Medulla oblongata (tissue), 1 donor: Measurements from ENCODE around the gene DNAH7.

ENCODE experiments used
- DNase-seq: peaks from one replicate; pipeline ENCODE4 v3.0.0-alpha.2; 2015; ENCODE audit errors: extremely low spot score

Gene DNAH7

GRCh38 chr2:196077821-196078220, 9.2 kb upstream of the DNAH7 start:
- no peak for DNase-seq

- DNase-seq = no peak
Measured at GRCh38 chr2:196076778-196077568, 8.3 kb upstream of the DNAH7 start.

GRCh38 chr2:196075196-196075595, 6.6 kb upstream of the DNAH7 start:
- no peak for DNase-seq

- DNase-seq = no peak
Measured at GRCh38 chr2:196074631-196075030, 6.0 kb upstream of the DNAH7 start.

GRCh38 chr2:196073521-196073920, 4.9 kb upstream of the DNAH7 start:
- DNase-seq = no peak

- DNase-seq = no peak
Measured at GRCh38 chr2:196067088-196067382, 1.6 kb downstream of the DNAH7 start.

- DNase-seq = peak; percentile 48
Measured at GRCh38 chr2:196066291-196067087, 2.1 kb downstream of the DNAH7 start.

GRCh38 chr2:196063773-196064172, 4.9 kb downstream of the DNAH7 start:
- no peak for DNase-seq

- DNase-seq = no peak
Measured at GRCh38 chr2:196059491-196059960, 9.1 kb downstream of the DNAH7 start.

- no peak for DNase-seq
Measured at GRCh38 chr2:196054631-196055030, 14.0 kb downstream of the DNAH7 start.

GRCh38 chr2:196046123-196046917, 22.3 kb downstream of the DNAH7 start:
- DNase-seq = no peak

GRCh38 chr2:196041786-196042185, 26.9 kb downstream of the DNAH7 start:
- DNase-seq = no peak

- DNase-seq = no peak
Measured at GRCh38 chr2:196040218-196040617, 28.4 kb downstream of the DNAH7 start.

GRCh38 chr2:196036442-196036841, 32.2 kb downstream of the DNAH7 start:
- no peak for DNase-seq

- no peak for DNase-seq
Measured at GRCh38 chr2:196018037-196018436, 50.6 kb downstream of the DNAH7 start.

- DNase-seq = no peak
Measured at GRCh38 chr2:196012314-196012713, 56.3 kb downstream of the DNAH7 start.

- no peak for DNase-seq
Measured at GRCh38 chr2:196000551-196000950, 68.1 kb downstream of the DNAH7 start.

- DNase-seq = no peak
Measured at GRCh38 chr2:195998070-195998469, 70.6 kb downstream of the DNAH7 start.

GRCh38 chr2:195995499-195995898, 73.1 kb downstream of the DNAH7 start:
- no peak for DNase-seq

- no peak for DNase-seq
Measured at GRCh38 chr2:195993623-195994022, 75.0 kb downstream of the DNAH7 start.

GRCh38 chr2:195985741-195986140, 82.9 kb downstream of the DNAH7 start:
- no peak for DNase-seq
